AG09319 (cell line): ENCODE measurements around the gene TBX15.

Experiments
- DNase-seq: peaks from one replicate; pipeline ENCODE4 v3.0.0-alpha.2; 2010; ENCODE audit warnings: low read depth; ENCODE audit errors: extremely low read depth
- CTCF ChIP-seq: IDR thresholded peaks from 2 replicates; pipeline ENCODE4 v1.5.1; 2011; ENCODE audit warnings: low read depth, mild to moderate bottlenecking, inconsistent platforms, low read length, moderate library complexity

The TBX15 gene

DNA sequence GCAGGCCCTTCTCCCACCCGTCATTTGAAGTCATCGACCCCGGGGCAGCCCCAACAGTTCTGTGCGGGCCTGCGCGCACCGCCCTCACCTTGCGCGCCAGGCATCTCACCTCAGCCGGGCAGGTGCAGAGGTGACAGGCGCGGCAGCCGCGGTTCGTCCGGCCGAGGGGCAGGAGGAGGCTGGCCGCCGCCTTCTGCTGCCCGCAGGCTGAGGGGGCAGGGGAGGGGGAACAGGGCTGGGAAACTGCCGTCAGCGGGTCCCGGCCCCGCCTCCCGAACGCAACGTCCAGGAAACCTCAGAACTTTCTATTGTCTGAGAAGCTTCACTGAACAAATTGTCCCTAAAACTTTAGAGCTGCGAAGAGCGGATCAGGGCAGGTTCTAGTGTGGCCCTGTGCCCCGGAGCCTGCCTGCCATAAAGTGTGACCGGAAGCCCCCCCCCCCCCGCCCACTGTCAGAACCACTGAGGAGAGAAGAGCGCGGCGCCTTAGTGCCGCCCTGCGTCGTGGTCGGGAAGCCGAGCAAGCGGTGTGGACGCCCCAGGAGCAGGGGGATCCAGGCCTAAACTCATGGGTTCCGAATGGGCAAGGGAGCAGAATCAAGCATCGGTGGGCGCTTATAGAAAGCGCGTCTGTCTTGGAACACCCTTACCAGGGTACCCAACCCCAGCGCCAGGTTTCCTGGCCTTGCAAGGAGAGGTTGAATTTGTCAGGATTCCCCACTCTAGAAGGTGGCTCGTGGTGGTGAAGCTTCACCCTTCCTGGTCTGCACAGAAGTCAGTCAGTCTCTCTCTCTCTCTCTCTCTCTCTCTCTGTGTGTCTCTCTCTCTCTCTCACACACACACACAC, 13.3 kb upstream of the TBX15 start:
- TF ChIP-seq CTCF: no peak; the same call in 1 of the 2 replicates
- DNase-seq: no peak

DNA sequence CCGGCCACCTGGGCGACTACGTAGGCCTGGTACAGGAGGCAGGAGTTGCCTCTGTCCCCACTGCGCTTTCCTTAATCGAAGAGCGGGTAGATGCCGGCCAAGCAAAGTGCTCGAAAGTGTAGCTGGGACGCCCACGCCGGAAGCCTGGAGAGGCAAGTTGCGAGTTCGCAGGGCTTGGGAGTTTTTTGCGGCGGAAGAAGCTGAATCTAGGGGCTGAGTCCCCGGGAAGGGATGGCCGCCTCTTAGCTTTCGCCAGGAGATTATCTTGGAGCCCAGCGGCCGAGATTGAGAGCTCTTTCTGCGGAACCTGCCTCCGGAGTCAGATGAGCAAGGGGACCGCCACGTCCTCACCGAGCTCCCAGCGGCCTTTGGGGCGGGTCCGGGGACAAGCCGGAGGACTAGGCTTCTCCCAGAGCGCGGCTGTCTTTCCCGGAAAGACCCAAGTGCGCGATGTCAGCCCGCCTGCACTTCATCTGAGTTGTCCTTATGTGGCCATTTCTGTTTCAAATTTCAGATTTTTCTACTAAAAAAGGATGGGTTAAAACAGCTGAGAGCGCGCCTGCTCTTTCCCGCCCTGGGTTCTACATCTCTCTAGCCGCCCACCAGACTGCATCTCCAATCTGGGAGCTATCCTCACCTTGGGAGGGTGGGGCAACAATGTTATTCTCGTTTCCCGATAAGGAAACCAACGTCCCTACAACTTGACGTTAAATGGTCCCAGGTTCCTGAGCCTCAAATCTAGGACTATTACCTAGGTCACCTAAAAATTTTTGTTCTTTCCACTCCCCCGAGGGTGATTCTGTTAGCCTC, 12.4 kb upstream of the TBX15 start:
- no peak for TF ChIP-seq CTCF
- no peak for DNase-seq

DNA sequence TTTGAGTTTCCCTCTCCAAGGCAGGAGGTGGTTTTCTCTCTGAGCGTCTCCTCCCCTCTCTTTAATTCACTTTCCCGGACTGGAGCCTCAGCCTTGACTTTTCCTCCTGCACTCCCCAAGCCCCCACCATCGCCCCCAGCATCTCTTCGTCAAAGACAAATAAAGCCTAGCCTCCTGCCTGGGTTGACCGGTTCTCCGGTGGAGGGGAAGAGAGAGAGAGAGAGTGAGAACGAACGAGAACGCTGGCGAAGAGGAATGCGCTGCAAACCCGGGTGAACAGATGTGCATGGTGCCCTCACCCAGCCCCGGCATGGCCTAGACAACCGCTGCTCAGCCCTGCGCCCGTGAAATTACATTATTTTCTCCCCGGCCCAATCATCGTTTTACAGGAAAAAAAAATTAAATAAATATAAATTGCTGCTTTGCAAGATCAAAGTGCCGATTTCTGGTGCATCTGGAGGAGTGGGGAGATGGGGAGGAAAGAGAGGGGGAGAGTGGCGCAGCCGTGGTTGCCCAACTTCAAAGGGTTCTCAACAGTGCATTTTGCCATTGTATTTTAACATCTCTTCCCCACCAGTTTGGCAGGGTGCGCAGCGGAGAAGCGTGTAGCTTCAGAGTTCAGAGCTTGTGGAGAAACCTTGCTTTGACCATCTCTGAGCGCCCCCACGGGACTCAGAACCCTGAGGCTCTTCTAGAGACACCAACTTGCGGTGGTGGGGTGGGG, 11.4 kb upstream of the TBX15 start:
- DNase-seq: no peak
- no peak for TF ChIP-seq CTCF

GRCh38 chr1:118998171-118998570, 10.0 kb upstream of the TBX15 start:
- TF ChIP-seq CTCF: no peak

GRCh38 chr1:118997225-118997624, 9.1 kb upstream of the TBX15 start:
- no peak for DNase-seq
- no peak for TF ChIP-seq CTCF

More at GRCh38 chr1:118998171-118998570, 10.0 kb upstream of the TBX15 start:
- no peak for DNase-seq

DNA sequence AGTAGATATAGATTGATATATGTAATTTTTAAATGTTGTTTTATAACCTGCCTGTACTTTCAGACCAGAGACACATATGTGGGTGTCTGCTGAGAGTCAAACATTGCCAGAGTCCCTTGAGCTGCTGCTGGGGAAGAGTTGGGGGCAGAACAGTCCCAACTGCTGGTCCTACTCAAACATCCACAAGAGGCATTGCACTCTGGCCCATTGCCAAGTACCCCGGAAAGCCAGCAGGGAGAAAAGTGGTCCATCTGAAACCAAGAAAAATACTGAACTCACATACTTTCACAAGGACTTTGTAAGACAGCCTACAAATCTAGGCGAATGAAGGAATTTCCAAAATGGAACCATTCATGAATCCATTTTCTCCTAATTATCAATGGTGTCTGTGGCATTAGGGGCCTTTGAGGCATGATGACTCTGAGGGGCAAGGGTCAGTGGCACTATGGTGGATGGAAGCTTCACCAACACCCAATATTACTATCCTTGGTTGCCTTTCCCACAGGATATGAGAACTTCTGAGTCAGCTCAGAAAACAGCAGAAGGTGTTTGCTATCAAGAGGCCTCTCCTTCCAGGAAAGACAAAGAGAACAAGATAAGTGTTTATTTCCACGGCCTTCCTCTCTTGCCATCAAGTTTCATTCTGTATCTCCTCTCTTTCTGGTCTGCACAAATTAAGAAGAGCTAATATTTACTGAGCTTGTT, 7.3 kb upstream of the TBX15 start:
- no peak for TF ChIP-seq CTCF
- no peak for DNase-seq
